T-helper 1 cell treated with Interleukin-12 subunit alpha and Interleukin-12 subunit beta and Interleukin-4 antibody, amounts not matched to agents 30 ng/mL and 1 ng/mL, for 36 hours (primary cell): ENCODE data around the gene CXCL17. TPM values are rescaled to one million over a fixed set of nuclear protein-coding genes. Genes with fewer than 3 reads are reported as not detected.
"Not testable (repeated sequence)": the region's sequence is repeated elsewhere in the genome, so short reads cannot be mapped to it uniquely, and the experiment has no call there.

Experiments
- intact Hi-C: fragments of 100-400 bp; cut with micrococcal nuclease; formaldehyde crosslinking; loops from one replicate; pipeline ENCODE4 v1.15.1; 2024
- total RNA-seq: library from RNA; stranded (reverse); gene quantifications from 2 replicates; pipeline ENCODE4 v1.2.3, GENCODE V29; 2022

Gene CXCL17
- total RNA-seq, 1 donor from 2014 or later: not detected

DNA sequence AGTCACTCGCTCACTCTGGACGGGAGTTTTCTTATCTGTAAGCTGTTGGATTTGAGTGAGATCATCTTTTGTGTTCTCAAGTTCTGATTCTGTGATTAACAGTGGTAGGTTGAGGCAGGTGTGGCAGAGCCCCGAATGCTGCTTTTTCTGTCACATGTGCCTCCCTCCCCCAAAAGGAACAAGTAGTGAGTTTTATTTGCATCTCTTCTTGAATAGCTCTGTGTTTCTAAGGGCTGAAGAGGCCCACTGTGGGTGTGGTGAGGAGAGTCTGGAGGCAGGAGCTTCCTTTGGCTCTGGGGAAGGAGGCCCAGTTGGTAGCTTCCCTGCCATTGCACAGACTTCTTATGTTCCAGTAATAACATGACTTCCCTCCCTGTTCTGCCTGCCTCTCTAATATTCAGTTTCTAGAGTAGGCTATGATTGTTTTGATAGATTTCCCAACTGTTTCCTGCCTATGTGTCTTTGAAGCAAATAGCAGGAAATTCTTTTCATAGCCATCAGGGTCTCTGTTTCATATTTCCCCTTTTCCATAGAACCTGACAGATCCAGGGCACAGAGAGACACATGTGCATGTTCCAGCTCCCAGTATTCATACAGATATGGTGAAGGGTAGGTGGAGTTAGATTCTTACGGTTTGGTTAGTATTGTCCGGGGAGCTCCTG lies 23.9 kb upstream of the CXCL17 start:
- intact Hi-C loops: loop anchor here (2.0 kb wide), 1 partner anchor 14 kb away; no protein-coding TSS in a partner anchor

GRCh38 chr19:42465827-42466280 lies 23.1 kb upstream of the CXCL17 start:
- intact Hi-C loops: loop anchor here (2.0 kb wide), 1 partner anchor 15 kb away; no protein-coding TSS in a partner anchor

- intact Hi-C loops: no loop called here
These were observed 19.1 kb upstream of the CXCL17 start for GRCh38 chr19:42461700-42462324.

DNA sequence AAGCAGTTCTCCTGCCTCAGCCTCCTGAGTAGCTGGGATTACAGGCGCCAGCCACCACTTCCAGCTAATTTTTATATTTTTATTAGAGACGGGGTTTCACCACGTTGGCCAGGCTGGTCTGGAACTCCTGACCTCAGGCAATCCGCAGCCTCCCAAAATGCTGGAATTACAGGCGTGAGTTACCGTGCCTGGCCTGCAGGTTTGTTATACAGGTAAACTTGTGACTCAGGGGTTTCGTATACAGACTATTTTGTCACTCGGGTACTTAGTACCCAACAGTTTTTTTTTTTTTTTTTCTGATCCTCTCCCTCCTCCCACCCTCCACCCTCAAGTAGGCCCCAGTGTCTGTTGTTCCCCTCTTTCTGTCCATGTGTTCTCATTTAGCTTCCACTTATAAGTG lies 18.5 kb upstream of the CXCL17 start:
- intact Hi-C loops: not testable (repeated sequence)

DNA sequence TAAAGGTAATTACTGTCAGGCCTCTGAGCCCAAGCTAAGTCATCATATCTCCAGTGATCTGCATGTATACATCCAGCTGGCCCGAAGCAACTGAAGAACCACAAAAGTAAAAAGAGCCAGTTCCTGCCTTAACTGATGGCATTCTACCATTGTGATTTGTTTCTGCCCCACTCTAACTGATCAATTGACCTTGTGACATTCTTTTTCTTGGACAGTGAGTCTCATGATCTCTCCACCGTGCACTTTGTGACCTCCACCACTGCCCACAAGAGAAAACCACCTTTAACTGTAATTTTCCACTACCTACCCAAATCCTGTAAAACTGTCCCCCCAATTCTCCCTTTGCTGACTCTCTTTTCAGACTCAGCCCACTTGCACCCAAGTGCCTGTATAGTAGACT lies 17.2 kb upstream of the CXCL17 start:
- intact Hi-C loops: no loop called here

- intact Hi-C loops: no loop called here
These were observed 12.9 kb upstream of the CXCL17 start for GRCh38 chr19:42455621-42456081.

DNA sequence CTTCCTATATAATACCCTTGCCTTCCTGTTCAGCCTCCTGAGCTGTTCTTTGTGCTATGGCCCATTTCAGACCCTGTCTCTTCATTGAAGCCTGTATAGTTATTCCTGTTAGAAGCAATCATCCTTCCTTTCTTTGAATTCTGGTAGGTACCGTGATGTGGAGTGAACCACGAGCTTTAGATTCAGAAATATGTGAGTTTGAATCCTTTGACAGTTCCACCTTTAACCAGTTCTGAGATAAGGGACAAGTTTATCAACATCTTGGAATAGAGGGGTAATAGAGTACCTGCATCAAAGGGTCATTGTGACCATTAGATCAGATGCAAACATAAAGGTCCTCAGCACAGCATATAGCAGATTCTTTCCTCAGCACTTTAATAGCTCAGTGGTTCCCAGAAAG lies 12.3 kb upstream of the CXCL17 start:
- intact Hi-C loops: no loop called here

DNA sequence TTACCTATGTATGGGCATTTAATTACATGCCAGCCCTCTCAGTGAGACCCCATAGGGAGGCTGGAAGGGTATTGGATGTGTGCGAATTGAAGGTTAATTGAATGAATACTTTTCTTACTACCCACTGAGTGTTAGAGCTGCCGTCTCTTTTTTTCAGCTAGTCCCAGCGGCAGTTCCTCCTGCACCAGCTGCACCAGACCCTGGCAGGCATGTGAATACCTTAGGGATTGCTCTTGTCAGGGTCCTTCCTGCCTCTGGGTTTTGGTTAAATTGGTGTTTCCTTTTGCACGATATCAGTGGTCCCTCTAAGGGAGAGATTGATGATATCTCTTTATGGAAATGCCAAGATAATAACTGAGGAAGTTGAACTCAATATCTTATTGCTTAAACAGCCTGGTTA lies 9.8 kb upstream of the CXCL17 start:
- intact Hi-C loops: no loop called here

DNA sequence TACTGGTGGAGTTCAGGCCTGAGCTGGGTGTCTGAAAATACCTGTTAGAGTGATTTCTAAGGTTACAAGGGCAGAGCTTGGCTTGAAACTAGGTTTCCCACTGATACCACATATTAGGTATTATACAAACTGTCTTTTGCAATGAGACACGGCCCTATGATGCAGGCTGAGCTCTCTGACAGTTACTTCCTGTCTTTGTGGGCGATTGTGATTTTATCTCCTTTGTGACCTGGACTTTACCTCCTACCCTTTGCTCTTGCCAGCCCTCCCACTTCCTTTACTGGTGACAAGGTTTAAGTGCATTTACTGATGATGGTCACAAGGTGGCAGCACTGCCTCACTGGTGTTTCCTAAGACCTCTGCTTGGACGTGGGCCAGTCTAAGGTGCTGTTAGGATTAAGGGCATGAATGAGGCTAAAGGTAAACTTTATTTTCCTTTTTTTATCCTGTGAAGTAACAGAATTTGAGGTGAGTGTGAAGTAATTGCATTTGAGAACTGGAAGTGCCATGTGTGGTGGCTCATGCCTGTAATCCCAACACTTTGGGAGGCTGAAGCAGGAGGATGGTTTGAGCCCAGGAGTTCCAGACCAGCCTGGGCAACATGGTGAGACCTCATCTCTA lies 7.7 kb upstream of the CXCL17 start:
- intact Hi-C loops: loop anchor here (1.0 kb wide), 6 partner anchors 10 to 146 kb away; no protein-coding TSS in a partner anchor

DNA sequence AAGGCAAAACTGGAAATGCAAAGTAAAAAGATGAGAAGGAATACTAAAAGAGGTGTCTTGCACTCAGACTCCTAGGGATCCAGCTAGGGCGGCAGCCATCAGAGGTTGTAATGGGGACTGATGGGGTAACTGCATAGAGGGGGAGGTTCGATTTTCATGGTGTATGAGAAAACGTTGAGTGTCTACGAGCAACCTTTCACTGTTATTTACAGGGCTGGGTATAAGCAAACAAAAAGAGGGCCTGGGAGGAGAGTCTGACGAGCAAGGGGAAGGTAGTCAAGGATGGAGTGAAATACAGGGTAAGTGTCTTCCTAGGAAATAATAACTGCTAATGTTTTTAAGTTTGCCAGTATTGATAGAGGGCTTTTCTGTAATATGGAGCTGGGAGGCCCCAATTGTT lies 5.6 kb upstream of the CXCL17 start:
- intact Hi-C loops: not testable (repeated sequence)

DNA sequence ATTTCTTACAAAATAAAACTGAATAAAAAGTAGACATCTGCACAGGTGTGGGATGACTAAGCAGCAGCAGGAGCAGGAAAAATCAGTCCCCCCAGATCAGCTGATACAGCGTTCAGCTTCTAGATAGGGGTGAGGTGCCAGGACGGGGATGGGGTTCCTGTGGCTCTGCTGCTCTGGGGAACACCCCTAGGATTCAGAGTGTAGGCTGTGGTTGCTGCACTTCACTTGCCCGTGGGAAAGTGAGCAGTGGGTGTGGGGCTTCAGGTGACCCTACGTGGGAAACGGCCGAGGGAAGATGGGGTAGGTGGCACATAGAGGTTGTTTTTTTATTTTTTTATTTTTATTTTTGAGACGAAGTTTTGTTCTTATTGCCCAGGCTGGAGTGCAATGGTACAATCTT lies 3.2 kb upstream of the CXCL17 start:
- intact Hi-C loops: no loop called here

- intact Hi-C loops: no loop called here
These were observed 1.2 kb upstream of the CXCL17 start for GRCh38 chr19:42443944-42444398.

DNA sequence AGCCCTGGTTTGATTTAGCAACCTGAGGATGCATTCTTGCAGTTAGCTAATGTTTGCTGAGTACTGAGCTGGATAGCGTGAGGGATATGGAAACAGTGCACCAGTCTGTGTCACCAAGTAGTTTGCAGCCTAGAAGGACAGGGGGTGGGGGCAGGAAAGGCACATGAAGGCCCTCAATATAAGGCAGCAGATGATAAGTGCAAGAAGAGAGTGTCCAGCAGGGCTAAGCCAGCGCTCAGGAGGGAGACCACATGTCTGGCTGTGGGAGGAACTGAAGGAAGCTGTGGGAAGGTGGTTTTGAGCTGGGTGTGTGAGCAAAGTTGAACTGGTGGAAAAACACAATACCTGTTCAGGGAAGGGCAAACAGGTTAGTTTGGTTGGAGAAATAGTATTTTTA lies 1.7 kb downstream of the CXCL17 start:
- intact Hi-C loops: no loop called here

- intact Hi-C loops: loop anchor here (1.0 kb wide), 3 partner anchors 10 to 332 kb away; no protein-coding TSS in a partner anchor
These were observed 2.2 kb downstream of the CXCL17 start for GRCh38 chr19:42440357-42441048.

DNA sequence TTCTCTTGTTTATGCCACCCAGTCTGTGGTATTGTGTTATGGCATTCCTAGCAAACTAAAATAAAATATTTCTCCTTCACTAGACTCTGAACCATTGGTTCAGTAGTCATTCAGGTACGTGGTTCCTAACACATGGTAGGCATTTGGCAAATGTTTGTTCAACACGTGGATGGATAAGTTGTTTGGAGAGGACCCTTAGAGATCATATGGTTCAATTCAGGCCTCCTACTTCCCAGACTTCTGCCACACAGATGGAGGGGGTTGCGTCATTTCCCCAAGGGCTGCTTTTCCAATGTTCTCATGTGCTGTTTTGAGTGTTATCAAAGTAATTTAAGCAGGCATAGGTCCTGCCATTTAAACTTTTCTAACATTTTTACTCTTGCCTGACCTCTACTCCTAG lies 6.7 kb downstream of the CXCL17 start:
- intact Hi-C loops: no loop called here

DNA sequence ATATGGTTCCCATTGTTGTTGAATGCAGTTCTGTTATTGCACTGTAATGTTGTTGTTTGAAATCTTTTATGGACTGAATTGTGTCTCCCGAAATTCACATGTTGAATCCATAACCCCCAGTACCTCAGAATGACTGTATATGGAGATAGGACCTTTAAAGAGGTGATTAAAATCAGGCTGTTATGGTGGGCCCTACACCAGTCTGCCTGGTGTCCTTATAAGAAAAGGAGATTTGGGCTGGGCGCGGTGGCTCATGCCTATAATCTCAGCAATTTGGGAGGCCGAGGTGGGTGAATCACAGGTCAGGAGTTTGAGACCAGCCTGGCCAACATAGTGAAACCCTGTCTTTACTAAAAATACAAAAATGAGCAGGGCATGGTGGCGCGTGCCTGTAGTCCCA lies 7.4 kb downstream of the CXCL17 start:
- intact Hi-C loops: no loop called here

DNA sequence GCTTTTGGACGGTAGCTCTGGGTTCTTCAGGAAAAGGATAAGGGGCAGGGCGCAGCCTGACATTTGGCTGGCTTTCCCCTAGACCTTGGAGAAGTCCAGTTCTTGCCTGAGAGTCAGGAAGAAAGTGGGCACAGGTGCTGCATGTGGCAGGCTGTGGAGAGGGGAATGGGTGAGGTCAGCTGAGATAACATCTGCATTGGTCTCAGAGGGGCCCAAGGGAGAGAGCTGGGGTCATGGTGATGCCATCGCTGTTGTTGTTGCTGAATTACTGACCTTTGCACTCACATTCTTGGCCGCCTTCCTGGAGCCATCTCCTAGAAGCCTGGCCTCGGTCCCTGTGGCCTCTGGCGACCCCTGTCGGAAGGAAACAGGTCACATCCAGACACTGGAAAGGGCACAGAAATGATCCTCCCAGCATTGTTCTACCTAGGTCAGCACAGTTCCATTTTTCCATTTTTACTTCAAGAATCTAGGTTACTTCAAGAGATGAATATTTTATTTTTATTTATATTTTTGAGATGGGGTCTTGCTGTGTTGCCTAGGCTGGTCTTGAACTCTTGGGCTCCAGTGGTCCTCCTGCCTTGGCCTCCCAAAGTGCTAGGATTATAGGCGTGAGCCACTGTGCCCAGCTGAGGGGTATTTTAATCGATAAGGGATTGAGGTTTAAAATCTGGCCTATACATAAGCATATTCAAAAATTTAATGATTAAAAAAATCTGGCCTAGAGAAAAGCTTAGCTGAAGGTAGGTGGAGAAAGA lies 9.1 kb downstream of the CXCL17 start:
- intact Hi-C loops: loop anchor here (1.0 kb wide), 2 partner anchors 13 to 46 kb away; no protein-coding TSS in a partner anchor

DNA sequence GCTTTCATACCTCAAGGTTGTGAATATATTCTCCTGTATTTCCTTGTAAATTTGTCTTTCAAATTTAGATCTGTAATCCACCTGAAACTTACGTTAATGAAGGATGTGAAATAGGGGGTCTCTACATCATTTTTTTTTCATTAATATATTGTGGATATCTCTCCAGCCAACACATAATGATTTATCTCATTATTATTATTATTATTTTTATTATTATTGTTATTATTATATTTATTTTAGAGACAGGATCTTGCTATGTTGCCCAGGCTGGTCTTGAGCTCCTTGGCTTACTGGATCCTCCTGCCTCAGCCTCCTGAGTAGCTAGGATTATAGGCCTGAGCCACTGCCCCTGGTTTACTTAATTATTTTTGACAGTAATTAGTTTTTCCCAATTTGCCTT lies 11.3 kb downstream of the CXCL17 start:
- intact Hi-C loops: no loop called here

GRCh38 chr19:42428676-42429075 lies 14.1 kb downstream of the CXCL17 start:
- intact Hi-C loops: no loop called here

- intact Hi-C loops: no loop called here
These were observed 15.4 kb downstream of the CXCL17 start, which contains the start of gene LIPE for GRCh38 chr19:42427313-42427712. TSS of gene LIPE (minus strand) at chr19:42427388. CDS start at chr19:42427149, 239 bp downstream.

DNA sequence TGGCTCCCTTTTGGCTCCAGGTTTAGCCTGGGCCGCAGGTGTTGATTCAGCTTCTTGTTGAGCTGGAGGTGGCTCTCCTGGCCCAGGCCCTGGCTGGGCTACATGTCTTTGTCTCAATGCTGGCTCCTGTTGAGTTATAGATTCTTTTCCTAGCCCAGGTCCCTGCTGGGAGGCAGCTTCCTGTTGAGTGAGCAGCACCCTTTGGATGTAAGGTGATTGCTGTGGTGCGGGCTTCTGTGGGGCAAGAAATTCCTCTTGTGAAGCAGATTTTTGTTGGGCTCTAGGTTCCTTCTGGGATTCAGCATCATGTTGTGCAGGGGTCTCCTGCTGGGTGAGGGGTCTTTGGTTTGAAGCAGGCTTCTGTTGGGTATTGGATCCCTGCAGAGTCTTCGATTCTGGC lies 16.1 kb downstream of the CXCL17 start:
- intact Hi-C loops: no loop called here
